HG02642 (cell line): ENCODE measurements around the gene GPR78.

Source experiments
- ATAC-seq: cut with Tn5 transposase; IDR thresholded peaks from one replicate; pipeline ENCODE4 v1.9.1; 2021; ENCODE audit warnings: mild to moderate bottlenecking; ENCODE audit not compliant: unreplicated experiment, poor library complexity

Gene GPR78

GRCh38 chr4:8597791-8598190, 17.6 kb downstream of the GPR78 start:
- no peak for ATAC-seq

GRCh38 chr4:8598391-8599090, 18.3 kb downstream of the GPR78 start:
- no peak for ATAC-seq

GRCh38 chr4:8599091-8599460, 18.9 kb downstream of the GPR78 start:
- ATAC-seq, result no peak

- ATAC-seq, result no peak
Measured at GRCh38 chr4:8599657-8600056, 19.5 kb downstream of the GPR78 start.

GRCh38 chr4:8600266-8600665, 20.1 kb downstream of the GPR78 start:
- no peak for ATAC-seq

GRCh38 chr4:8600686-8601085, 20.5 kb downstream of the GPR78 start:
- ATAC-seq, result no peak

GRCh38 chr4:8601086-8601485, 20.9 kb downstream of the GPR78 start:
- ATAC-seq, result no peak

GRCh38 chr4:8601556-8601955, 21.4 kb downstream of the GPR78 start:
- no peak for ATAC-seq

GRCh38 chr4:8602686-8603430, 22.7 kb downstream of the GPR78 start:
- no peak for ATAC-seq

GRCh38 chr4:8603931-8604330, 23.7 kb downstream of the GPR78 start:
- no peak for ATAC-seq

- no peak for ATAC-seq
Measured at GRCh38 chr4:8605289-8605688, 25.1 kb downstream of the GPR78 start.

- no peak for ATAC-seq
Measured at GRCh38 chr4:8606476-8606875, 26.3 kb downstream of the GPR78 start.

GRCh38 chr4:8606966-8607365, 26.8 kb downstream of the GPR78 start:
- no peak for ATAC-seq

- no peak for ATAC-seq
Measured at GRCh38 chr4:8607603-8608481, 27.6 kb downstream of the GPR78 start.

- no peak for ATAC-seq
Measured at GRCh38 chr4:8608714-8609391, 28.7 kb downstream of the GPR78 start.

- ATAC-seq, result no peak
Measured at GRCh38 chr4:8609406-8609805, 29.2 kb downstream of the GPR78 start.

GRCh38 chr4:8609824-8610350, 29.7 kb downstream of the GPR78 start:
- ATAC-seq, result no peak

- no peak for ATAC-seq
Measured at GRCh38 chr4:8610858-8611616, 30.8 kb downstream of the GPR78 start.

GRCh38 chr4:8612646-8613045, 32.5 kb downstream of the GPR78 start:
- no peak for ATAC-seq
